Duodenal mucosa (tissue), 2 donors: Measurements from ENCODE around the gene UNC13D.

Experiments used
- H3K27ac ChIP-seq: one replicate; pipeline ENCODE4 v1.7.0; 2013; ENCODE audit warnings: low read depth, low read length
- H3K27me3 ChIP-seq, 2 donors: one replicate each; pipeline ENCODE4 v1.7.0; 2013; ENCODE audit warnings: low read length in 2 of 2, control low read depth in 1 of 2; ENCODE audit not compliant: insufficient read depth in 2 of 2, control insufficient read depth in 1 of 2
- H3K36me3 ChIP-seq, 2 donors: one replicate each; pipeline ENCODE4 v1.7.0; 2013; ENCODE audit warnings: low read length in 2 of 2, control low read depth in 1 of 2; ENCODE audit not compliant: insufficient read depth in 2 of 2, control insufficient read depth in 1 of 2
- H3K4me1 ChIP-seq, 2 donors: one replicate each; pipeline ENCODE4 v1.7.0; 2013; ENCODE audit warnings: low read length in 2 of 2, control low read depth in 1 of 2; ENCODE audit not compliant: insufficient read depth in 2 of 2, control insufficient read depth in 1 of 2
- H3K4me3 ChIP-seq, 2 donors: one replicate each; pipeline ENCODE4 v1.7.0; 2013; ENCODE audit warnings: low read length in 2 of 2, low read depth in 1 of 2
- H3K9ac ChIP-seq, 2 donors: one replicate each; pipeline ENCODE4 v1.7.0; 2013; ENCODE audit warnings: low read length in 2 of 2, low read depth in 1 of 2
- H3K9me3 ChIP-seq, 2 donors: one replicate each; pipeline ENCODE4 v1.7.0; 2013; ENCODE audit warnings: low read length in 2 of 2, control low read depth in 1 of 2; ENCODE audit not compliant: control insufficient read depth in 1 of 2

Gene UNC13D

DNA sequence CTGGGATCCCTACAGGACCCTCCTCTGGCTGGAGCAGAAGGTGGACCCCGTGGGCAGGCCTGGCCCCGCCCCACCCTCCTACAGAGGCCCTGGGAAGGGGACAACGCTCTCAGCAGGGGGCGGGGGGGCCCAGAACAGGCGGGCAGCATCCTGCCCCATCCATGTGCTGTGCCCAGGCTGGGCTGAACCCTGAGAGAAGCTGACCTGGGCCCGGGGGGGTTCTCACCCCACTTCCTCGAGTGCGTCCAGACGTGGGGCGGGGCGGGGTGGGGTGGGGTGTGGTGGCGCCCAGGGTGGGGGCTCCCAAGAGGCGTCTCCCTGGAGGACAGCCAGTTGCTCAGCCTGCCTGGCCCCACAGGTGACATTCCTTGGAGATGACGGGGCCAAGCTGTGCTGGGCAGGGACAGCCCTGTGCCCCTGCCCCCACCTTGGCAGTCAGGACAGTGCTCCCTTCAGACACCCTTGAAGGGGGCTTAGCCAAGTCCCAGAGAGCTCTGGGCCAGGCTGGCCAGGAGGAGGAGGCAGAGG, 390 bp upstream of the UNC13D start:
- peak overlapping the region; percentile 73 for H3K27ac ChIP-seq
- no peaks in the 10 kb centered on the region for H3K27me3 ChIP-seq
- H3K36me3 ChIP-seq = peaks cover 26 to 40% of the 10 kb centered on the region in 2 donors
- peaks cover 37 to 38% of the 10 kb centered on the region in 2 donors for H3K4me1 ChIP-seq
- peak overlapping the region; percentile 69 to 75 for H3K9ac ChIP-seq
- no peaks in the 10 kb centered on the region for H3K9me3 ChIP-seq
- H3K4me3 ChIP-seq = peak overlapping the region; percentile 69 to 70

GRCh38 chr17:75842963-75843576, 1.1 kb downstream of the UNC13D start:
- peaks cover 19 to 25% of the 10 kb centered on the region in 2 donors for H3K36me3 ChIP-seq
- H3K9ac ChIP-seq = peak overlapping the region; percentile 69 to 75
- H3K4me1 ChIP-seq = peaks cover 35% of the 10 kb centered on the region in 2 donors
- H3K27me3 ChIP-seq = no peaks in the 10 kb centered on the region
- peak overlapping the region; percentile 69 to 70 for H3K4me3 ChIP-seq
- H3K27ac ChIP-seq = no peak overlapping the region
- no peaks in the 10 kb centered on the region for H3K9me3 ChIP-seq

GRCh38 chr17:75842411-75842810, 1.8 kb downstream of the UNC13D start:
- Histone ChIP-seq H3K27ac (no peak overlapping the region), H3K4me1 (peaks cover 33 to 34% of the 10 kb centered on the region in 2 donors), H3K36me3 (peaks cover 13 to 19% of the 10 kb centered on the region in 2 donors), H3K9ac (peak overlapping the region in 1 of 2 donors; percentile 75), H3K9me3 (no peaks in the 10 kb centered on the region), H3K27me3 (no peaks in the 10 kb centered on the region), H3K4me3 (peak overlapping the region in 1 of 2 donors; percentile 69)

DNA sequence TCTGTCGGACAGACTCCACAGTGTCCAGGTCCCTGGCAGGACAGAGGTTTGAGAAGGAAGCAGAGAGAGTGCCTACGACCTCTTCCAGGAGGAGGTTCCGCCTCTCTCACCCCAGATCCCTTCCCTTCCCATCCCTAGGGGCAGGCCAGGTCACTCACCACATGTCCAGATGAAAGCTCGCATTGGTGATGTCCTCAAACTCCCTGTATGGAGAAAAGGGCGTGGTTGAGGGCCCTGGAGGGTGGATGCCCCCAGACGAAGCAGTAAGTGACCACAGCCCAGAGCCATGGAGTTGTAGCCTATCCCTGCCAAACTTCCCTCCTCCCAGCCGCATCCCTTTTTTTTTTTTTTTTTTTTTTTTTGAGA, 3.4 kb downstream of the UNC13D start:
- peaks cover 19 to 20% of the 10 kb centered on the region in 2 donors for H3K4me1 ChIP-seq
- H3K9ac ChIP-seq = no peak overlapping the region
- H3K27ac ChIP-seq = no peak overlapping the region
- H3K9me3 ChIP-seq = no peaks in the 10 kb centered on the region
- no peaks in the 10 kb centered on the region for H3K27me3 ChIP-seq
- peaks cover 0 to 9% of the 10 kb centered on the region in 2 donors for H3K36me3 ChIP-seq
- no peak overlapping the region for H3K4me3 ChIP-seq

GRCh38 chr17:75839942-75840798, 4.0 kb downstream of the UNC13D start:
- Histone ChIP-seq H3K4me1 (peaks cover 12 to 14% of the 10 kb centered on the region in 2 donors), H3K9me3 (no peaks in the 10 kb centered on the region), H3K9ac (no peak overlapping the region), H3K36me3 (peaks cover 0 to 14% of the 10 kb centered on the region in 2 donors), H3K27ac (no peak overlapping the region), H3K27me3 (no peaks in the 10 kb centered on the region), H3K4me3 (no peak overlapping the region)

GRCh38 chr17:75838410-75838809, 5.8 kb downstream of the UNC13D start:
- no peak overlapping the region for H3K27ac ChIP-seq
- H3K36me3 ChIP-seq = peaks cover 0 to 20% of the 10 kb centered on the region in 2 donors
- no peak overlapping the region for H3K9ac ChIP-seq
- no peak overlapping the region for H3K4me3 ChIP-seq
- H3K9me3 ChIP-seq = no peaks in the 10 kb centered on the region
- peaks cover 0 to 9% of the 10 kb centered on the region in 2 donors for H3K4me1 ChIP-seq
- no peaks in the 10 kb centered on the region for H3K27me3 ChIP-seq

GRCh38 chr17:75837899-75838298, 6.3 kb downstream of the UNC13D start:
- Histone ChIP-seq H3K27ac (no peak overlapping the region), H3K4me3 (no peak overlapping the region), H3K4me1 (peaks cover 0 to 14% of the 10 kb centered on the region in 2 donors), H3K27me3 (no peaks in the 10 kb centered on the region), H3K9ac (no peak overlapping the region), H3K9me3 (no peaks in the 10 kb centered on the region), H3K36me3 (peaks cover 0 to 22% of the 10 kb centered on the region in 2 donors)

GRCh38 chr17:75836605-75837004, 7.6 kb downstream of the UNC13D start:
- Histone ChIP-seq H3K36me3 (peaks cover 0 to 22% of the 10 kb centered on the region in 2 donors), H3K27me3 (no peaks in the 10 kb centered on the region), H3K9ac (no peak overlapping the region), H3K4me3 (no peak overlapping the region), H3K9me3 (no peaks in the 10 kb centered on the region), H3K27ac (no peak overlapping the region), H3K4me1 (peaks cover 0 to 17% of the 10 kb centered on the region in 2 donors)

DNA sequence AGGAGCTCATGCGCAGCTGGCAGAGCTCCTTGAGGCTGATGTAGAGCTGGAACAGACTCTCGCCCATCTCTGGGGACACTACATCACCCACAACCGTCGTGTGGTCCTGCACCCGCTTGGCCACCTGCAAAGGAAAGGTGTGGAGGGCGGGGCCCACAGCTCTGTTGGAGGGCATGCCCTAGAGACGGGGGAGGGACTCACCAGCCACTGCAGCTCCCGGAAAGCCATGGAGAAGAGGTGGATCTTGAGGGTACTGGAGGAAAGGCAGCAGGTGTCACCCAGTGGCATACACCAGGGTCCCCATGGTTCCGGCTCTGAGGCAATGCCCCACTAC, 8.6 kb downstream of the UNC13D start:
- Histone ChIP-seq H3K36me3 (peaks cover 0 to 23% of the 10 kb centered on the region in 2 donors), H3K9ac (no peak overlapping the region), H3K9me3 (no peaks in the 10 kb centered on the region), H3K4me3 (no peak overlapping the region), H3K4me1 (peaks cover 6 to 21% of the 10 kb centered on the region in 2 donors), H3K27ac (no peak overlapping the region), H3K27me3 (no peaks in the 10 kb centered on the region)
